Measurements from ENCODE around the gene SPATA46.
"Not testable (repeated sequence)": the region's sequence is repeated elsewhere in the genome, so short reads cannot be mapped to it uniquely, and the experiment has no call there.

Gene SPATA46

DNA sequence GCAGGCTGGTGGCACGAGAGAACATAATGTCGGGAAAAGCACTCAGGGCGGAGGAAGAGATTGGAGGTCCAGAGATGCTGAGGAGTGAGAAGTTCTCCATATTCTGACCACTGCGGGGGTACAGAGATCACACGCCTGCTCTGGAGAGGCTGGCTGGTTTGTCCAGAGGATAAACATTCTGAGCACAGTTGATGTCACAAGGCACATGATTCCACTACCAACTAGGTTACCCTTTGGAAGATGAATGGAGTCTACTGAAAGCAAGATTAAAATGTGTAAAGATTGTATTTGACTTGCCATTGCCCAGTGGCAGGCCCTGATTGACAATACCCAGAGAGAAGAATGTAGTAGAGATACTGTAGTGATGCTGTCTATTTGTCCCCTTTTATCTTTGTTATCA, at the start of gene SPATA46:
Gene SPATA46 (minus strand): TSS at position 164 of the 400 bp plus-strand sequence. CDS start 64 bp downstream, at position 100.
- DNase-seq, result no peak

- no peak for DNase-seq
Measured at GRCh38 chr1:162422662-162423375, 46.2 kb upstream of the SPATA46 start.

DNA sequence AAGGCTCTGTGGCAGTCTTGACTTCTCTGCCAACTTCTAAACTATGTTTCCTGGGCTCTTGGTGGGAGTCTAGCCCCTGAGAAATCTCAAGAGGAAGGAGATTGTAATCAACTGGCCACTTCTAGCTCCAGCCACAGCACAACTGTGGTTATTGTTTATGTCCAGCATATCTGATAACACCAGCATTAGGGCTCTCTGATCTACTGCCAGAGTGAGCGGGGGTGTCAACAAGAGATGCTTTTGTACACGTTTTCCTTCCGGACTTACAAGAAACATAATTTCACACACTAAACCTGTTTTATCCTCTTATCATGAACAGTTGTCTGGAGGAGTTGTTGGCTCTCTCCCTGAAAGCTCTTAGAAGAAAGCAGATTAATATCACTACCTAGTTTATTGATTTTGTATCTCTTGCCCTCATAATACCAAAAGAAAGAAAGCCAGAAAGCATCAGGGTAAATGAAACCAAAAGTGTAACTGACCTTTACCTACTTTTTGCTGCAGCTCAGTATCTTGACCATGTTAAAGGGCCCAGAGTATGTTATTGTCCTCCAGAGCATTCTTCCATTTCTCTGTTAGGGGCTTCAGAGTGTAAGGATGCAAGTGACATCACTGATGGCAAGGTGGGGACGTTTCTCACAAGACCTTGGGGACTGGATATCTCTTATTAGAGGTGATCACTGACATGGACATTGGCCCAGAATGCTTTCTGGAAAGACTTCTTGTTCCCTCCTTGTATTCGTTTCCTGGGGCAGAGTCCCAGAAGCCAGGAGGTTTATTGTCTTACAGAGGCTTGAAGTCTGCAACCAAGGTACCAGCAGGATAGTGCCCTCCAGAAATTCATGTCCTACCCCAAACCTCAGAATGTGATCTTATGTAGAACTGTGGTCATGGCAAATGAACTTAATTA, 44.9 kb upstream of the SPATA46 start:
- no peak for DNase-seq

- DNase-seq, result no peak
Measured at GRCh38 chr1:162420120-162420519, 43.5 kb upstream of the SPATA46 start.

GRCh38 chr1:162419450-162419931, 42.8 kb upstream of the SPATA46 start:
- DNase-seq, result not testable (repeated sequence)

- DNase-seq, result not testable (repeated sequence)
Measured at GRCh38 chr1:162418584-162418983, 41.9 kb upstream of the SPATA46 start.

GRCh38 chr1:162417650-162418049, 41.0 kb upstream of the SPATA46 start:
- DNase-seq, result no peak

GRCh38 chr1:162416909-162417308, 40.3 kb upstream of the SPATA46 start:
- DNase-seq, result no peak

GRCh38 chr1:162416215-162416614, 39.6 kb upstream of the SPATA46 start:
- DNase-seq, result no peak

DNA sequence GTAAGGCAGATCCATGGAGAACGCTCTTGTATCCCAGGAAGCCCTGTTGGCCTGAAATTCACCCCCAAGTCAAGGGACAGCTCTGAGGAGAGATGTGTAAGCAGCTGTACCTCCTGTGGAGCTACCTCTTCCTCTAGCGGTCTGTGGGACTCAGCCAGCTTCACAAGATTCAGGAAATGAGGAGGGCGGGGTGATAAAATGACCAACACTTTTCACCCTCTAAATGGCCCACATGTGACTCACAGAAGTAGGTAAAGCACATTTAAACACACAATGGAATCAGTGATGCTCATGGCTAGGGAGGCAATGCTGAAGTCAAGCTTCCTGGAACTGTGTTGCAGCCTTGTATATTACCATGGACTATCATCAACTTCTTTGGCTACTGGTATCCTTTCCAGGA, 35.3 kb upstream of the SPATA46 start, which contains the start of gene SH2D1B:
Gene SH2D1B (minus strand): TSS at position 135 of the 400 bp plus-strand sequence. CDS start 120 bp downstream, at position 15.
- no peak for DNase-seq

- DNase-seq, result no peak
Measured at GRCh38 chr1:162407539-162407938, 30.9 kb upstream of the SPATA46 start.

GRCh38 chr1:162406811-162407210, 30.2 kb upstream of the SPATA46 start:
- DNase-seq, result no peak

GRCh38 chr1:162405800-162406199, 29.1 kb upstream of the SPATA46 start:
- DNase-seq, result no peak

GRCh38 chr1:162404550-162405160, 28.0 kb upstream of the SPATA46 start:
- DNase-seq, result no peak

GRCh38 chr1:162400790-162401355, 24.2 kb upstream of the SPATA46 start:
- no peak for DNase-seq

GRCh38 chr1:162398999-162399580, 22.4 kb upstream of the SPATA46 start:
- DNase-seq, result no peak

GRCh38 chr1:162397943-162398560, 21.4 kb upstream of the SPATA46 start:
- no peak for DNase-seq

DNA sequence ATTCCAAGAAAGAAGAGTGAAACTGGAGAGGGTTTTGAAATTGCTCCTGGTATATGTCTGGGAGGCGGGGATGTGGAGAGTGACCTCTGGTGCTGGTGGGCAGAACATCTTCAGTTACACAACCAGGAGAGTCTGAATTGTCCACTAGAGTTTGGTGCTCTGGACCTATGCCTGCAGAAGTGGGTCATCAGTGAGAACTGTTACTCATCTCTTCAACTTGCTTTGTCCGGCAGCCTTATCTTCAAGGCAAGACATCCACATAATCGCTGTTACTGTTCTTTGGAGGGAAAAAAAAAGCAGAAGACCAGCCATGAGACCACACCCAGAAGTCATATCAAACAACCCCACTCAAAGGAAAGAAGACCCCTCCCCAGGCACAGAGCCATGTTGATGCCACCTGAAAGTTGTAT, 20.4 kb upstream of the SPATA46 start:
- DNase-seq, result no peak

GRCh38 chr1:162396201-162396906, 19.7 kb upstream of the SPATA46 start:
- no peak for DNase-seq

DNA sequence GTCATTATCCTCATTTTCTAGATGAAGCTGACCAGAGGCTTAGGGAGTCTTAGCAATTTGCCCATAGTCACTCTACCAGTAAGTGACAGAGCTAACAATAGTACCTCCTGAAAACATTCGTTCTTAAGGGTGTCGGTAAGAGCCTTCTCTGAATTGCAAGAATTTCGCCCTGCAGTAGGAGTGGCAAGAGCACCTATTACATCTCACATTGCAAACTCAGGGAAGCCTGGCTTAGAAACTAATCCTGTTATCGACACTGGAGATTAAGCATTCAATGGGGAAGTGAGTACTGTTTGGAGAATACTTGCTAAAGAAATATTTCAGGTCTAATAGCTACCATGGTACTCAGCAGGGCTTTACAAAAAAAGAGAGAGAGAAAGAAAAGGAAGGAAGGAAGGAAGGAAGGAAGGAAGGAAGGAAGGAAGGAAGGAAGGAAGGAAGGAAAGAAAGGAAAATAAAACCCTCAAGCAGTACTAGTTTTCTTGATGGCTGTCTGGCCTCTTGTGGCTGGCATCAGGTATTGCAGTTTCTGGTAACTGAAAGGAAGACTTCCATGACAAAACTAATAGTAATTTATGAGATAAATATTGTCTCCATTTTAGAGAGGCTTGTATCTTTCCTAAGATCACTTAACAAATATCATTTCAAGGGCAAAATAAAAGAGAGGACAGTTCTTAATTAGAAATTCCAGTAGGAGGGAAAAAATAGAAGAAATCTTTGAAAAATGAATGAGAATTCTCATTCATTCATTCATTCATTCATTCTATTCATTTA, 15.3 kb upstream of the SPATA46 start:
- DNase-seq, result no peak
